Body of pancreas (tissue), 4 donors: ENCODE measurements around the gene IGSF8.

ENCODE experiments used
- POLR2A ChIP-seq, 3 donors: fragments of 450-650 bp; IDR thresholded peaks; one replicate each; pipeline ENCODE4 v1.6.1; 2016; ENCODE audit warnings: antibody characterized with exemption in 3 of 3, mild to moderate bottlenecking in 2 of 3
- TF ChIP-seq, protein P1 (sequence below), 7 experiments: fragments of 450-650 bp in 4 of 7; fragments of 200-600 bp in 3 of 7; sonication (generic) in 3 of 7; IDR thresholded peaks; one replicate each; pipeline ENCODE4 v1.5.1; 2016 to 2019; ENCODE audit warnings: antibody characterized with exemption in 7 of 7

DNA sequence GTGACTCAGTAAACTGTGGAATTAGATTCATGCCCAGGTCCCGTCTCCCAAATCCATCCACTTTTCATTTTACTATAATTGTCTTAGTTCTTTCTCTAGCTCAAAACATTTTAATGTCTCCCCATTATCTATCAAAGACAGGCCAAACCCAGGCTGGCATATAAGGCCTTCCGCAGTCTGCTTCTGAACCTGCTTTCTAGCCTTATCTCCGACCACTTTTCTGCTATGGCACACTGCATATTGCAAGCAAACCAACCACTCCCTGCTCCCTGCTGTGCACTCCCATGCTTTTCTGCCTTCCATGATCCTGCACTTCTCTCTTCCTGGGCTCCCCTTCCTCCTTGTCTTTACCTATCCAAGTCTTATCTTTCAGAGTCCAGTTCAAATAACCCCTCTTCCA is 49.3 kb downstream of the IGSF8 start:
- TF ChIP-seq, protein P1, sequence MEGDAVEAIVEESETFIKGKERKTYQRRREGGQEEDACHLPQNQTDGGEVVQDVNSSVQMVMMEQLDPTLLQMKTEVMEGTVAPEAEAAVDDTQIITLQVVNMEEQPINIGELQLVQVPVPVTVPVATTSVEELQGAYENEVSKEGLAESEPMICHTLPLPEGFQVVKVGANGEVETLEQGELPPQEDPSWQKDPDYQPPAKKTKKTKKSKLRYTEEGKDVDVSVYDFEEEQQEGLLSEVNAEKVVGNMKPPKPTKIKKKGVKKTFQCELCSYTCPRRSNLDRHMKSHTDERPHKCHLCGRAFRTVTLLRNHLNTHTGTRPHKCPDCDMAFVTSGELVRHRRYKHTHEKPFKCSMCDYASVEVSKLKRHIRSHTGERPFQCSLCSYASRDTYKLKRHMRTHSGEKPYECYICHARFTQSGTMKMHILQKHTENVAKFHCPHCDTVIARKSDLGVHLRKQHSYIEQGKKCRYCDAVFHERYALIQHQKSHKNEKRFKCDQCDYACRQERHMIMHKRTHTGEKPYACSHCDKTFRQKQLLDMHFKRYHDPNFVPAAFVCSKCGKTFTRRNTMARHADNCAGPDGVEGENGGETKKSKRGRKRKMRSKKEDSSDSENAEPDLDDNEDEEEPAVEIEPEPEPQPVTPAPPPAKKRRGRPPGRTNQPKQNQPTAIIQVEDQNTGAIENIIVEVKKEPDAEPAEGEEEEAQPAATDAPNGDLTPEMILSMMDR (IDR thresholded peaks at IDR 0.05): no peak
- TF ChIP-seq POLR2A (IDR thresholded peaks at IDR 0.05): no peak
